GM18873 (cell line): ENCODE results near the gene WDCP.
"Not testable (repeated sequence)": the region's sequence is repeated elsewhere in the genome, so short reads cannot be mapped to it uniquely, and the experiment has no call there.

ENCODE experiments used
- ATAC-seq: cut with Tn5 transposase; IDR thresholded peaks from one replicate; pipeline ENCODE4 v1.9.1; 2021; ENCODE audit warnings: mild to moderate bottlenecking, moderate library complexity, moderate number of reproducible peaks; ENCODE audit not compliant: unreplicated experiment, low FRiP score

Gene WDCP

GRCh38 chr2:24046930-24047702 lies at the start of gene WDCP:
TSS of gene WDCP (minus strand) at chr2:24047391. CDS start at chr2:24039494, 7,897 bp downstream.
- ATAC-seq, result peak; percentile 99

DNA sequence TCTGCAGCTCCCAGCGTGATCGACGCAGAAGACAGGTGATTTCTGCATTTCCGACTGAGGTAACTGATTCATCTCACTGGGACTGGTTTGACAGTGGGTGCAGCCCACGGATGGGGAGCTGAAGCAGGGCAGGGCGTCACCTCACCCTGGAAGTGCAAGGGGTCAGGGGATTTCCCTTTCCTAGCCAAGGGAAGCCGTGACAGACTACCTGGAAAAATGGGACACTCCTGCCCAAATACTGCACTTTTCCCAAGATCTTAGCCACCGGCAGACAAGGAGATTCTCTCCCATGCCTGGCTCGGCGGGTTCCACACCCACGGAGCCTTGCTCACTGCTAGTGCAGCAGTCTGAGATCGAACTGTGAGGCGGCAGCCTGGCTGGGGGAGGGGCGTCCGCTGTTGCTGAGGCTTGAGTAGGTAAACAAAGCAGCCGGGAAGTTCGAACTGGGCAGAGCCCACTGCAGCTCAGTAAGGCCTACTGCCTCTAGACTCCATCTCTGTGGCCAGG lies 48.0 kb upstream of the WDCP start:
- not testable (repeated sequence) for ATAC-seq

DNA sequence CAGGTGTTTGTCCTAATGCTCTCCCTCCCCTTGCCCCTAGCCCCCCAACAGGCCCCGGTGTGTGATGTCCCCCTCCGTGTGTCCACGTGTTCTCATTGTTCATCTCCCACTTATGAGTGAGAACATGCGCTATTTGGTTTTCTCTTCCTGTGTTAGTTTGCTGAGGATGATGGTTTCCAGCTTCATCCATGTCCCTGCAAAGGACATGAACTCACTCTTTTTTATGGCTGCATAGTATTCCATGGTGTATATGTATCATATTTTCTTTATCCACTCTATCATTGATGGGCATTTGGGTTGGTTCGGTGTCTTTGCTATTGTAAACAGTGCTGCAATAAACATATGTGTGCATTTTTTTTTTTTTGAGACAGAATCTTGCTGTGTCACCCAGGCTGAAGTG lies 46.1 kb upstream of the WDCP start:
- not testable (repeated sequence) for ATAC-seq

DNA sequence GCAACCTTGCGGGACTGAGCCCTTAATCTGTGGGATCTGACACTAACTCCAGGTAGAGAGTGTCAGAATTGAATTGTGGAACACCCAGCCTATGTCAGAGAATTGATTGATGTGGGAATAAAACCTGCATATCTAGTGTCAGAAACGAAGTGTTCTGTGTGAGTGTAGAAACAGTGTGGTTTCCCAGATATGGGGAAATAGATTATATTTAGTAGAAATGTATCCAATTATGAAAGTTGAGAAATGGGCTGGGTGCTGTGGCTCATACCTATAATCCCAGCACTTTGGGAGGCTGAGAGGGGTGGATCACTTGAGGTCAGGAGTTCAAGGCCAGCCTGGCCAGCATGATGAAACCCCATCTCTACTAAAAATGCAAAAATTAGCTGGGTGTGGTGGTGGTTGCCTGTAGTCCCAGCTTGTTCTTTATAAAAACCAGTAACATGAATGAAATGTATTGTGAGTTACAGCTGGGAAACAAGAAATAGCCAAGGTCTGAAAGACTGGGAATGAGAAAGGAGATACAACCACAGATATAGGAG lies 41.7 kb upstream of the WDCP start:
- ATAC-seq, result no peak

GRCh38 chr2:24087032-24087431 lies 39.8 kb upstream of the WDCP start:
- no peak for ATAC-seq

DNA sequence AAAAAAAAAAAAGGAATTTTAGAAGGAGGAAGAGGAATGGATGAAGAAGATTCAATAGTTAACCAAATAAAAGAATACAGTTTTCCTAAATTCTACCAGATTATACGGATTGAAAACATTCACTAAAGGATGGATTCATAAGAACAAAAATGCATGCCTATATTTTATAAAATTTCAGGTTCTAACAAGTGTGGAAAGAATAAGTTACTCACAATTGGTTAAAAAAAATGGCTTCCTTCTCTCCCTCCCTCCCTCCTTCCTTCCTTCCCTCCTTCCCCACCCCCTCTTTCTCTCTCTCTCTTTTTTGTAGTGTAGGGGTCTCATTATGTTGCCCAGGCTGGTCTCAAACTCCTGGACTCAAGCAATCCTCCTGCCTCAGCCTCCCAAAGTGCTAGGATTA lies 39.0 kb upstream of the WDCP start:
- ATAC-seq, result no peak

DNA sequence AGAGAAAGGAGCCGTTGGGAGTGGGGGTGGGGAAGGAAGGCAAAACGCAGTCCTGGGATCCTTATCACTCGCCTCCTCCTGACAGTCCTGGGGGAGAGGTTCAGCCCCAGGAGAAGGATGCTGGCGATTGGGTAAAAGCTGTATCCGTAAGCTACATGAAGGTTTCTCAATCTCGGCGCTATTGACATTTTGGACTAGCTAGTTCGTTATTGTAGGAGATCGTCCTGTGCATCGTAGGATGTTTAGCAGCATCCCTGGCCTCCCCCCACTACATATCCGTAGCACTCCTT lies 38.0 kb upstream of the WDCP start:
- no peak for ATAC-seq

DNA sequence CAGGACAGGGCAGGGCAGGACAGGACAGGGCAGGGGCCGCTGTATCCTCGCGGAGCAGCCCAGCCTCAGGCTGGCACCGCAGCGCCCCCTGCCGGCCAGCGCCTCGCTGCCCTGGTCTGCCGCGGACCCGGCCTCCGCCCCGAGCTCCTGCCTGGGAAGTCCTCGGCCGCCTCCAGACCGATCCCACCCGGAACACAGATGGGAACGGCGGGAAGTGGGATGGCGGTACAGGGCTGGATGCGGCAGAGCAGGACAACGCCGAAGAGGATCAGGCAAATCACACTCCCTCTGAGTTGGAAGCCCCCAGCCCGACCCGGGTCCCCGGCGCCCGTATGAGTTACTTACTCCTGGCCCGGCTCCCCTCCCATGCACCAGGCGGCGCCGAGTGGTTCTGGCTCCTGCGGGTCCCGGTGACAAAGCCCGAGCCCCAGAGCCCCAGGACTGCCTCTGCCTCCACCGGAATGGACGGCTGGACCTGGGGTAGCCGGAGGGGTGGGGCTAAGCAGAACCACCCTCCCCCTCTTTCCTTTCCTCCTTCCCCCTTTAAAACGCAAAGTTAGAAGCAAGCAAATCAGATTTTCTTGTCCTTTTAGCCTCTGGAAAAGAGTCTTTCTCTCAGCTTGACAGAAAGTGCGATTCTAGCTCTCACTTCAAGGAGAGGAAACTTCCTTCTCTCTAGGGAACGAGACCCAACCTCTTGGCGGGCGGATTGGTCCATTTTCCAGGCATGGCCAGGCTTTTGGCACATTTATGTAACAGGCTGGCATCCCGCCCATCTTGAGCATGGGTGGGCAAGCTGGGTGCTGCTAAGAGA lies 37.4 kb upstream of the WDCP start, which contains the start of gene TP53I3:
Gene TP53I3, minus strand, starts transcription at position 449 of the 814 bp plus-strand sequence. CDS start 508 bp downstream, outside the sequence.
- ATAC-seq, result peak; percentile 54

- ATAC-seq, result peak; percentile 77
Measured at GRCh38 chr2:24083567-24084385, 36.6 kb upstream of the WDCP start.

DNA sequence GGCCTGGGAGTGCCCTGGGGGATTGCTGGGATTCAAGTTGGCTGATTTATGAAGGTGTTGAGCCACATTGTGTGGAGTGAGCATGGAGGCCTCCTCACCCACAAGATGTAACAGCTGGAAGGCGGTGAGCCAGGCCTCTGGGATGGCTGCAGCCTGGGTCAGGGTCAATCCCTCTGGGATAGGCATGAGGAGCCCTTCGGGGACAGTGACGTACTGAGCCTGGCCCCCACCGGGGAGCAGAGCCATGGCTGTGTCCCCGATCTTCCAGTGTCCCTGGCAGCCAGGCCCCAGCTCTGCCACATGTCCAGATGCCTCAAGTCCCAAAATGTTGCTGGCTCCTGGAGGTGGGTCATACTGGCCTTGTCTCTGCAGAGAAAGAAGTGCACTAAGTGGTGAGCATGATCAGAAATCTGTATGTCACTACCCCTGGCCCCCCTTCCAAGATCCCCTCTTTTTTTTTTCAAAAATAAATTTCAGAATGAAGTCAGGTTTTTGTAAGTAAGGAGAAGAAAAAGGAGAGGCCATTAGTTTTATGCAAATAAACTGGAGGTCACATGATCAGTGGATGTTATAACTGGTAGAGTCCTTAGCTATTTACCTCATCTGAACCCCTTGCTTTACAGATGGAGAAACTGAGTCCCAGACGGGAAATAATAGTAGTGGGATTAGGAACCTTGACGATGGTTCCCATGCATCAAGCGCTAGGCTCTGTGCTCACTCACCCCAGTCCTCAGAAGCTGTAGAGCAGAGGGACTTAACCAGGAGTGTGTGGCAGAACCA lies 35.8 kb upstream of the WDCP start:
- no peak for ATAC-seq

DNA sequence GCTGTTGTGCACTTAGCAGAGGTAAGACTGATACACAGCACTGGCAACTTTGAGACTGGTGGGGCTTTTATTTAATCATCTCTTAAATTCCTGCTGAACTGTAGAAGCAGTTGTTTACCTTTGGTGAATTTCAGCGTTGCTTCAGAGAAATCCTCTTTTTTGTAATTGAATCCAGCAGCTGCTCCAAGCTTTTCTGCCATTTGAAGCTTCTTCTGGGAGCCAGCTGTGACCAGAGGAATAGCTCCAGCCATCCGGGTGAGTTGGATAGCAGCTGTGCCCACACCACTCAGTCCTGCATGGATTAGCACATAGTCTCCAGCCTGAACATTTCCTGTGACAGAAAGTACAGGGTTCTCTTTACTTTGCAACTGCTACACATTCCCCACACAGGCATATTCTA lies 33.5 kb upstream of the WDCP start:
- ATAC-seq, result no peak

- no peak for ATAC-seq
Measured at GRCh38 chr2:24077879-24078278, 30.7 kb upstream of the WDCP start.

DNA sequence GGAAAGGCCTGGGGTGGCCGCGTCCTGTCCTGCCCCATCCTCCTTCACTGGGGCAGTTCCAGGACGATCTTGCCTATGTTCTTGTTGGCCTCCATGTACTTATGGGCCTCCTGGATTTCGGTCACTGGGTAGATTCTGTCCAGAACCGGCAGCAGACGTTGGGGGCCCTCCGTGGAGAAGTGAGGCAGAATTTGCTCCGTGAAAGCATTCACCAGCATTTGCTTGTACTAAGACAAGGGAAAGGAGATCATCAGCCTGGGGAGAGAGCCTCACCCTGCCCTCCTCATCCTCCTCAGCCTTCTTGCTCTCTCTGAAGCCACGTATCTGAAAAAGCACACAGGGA lies 30.3 kb upstream of the WDCP start:
- ATAC-seq, result no peak

DNA sequence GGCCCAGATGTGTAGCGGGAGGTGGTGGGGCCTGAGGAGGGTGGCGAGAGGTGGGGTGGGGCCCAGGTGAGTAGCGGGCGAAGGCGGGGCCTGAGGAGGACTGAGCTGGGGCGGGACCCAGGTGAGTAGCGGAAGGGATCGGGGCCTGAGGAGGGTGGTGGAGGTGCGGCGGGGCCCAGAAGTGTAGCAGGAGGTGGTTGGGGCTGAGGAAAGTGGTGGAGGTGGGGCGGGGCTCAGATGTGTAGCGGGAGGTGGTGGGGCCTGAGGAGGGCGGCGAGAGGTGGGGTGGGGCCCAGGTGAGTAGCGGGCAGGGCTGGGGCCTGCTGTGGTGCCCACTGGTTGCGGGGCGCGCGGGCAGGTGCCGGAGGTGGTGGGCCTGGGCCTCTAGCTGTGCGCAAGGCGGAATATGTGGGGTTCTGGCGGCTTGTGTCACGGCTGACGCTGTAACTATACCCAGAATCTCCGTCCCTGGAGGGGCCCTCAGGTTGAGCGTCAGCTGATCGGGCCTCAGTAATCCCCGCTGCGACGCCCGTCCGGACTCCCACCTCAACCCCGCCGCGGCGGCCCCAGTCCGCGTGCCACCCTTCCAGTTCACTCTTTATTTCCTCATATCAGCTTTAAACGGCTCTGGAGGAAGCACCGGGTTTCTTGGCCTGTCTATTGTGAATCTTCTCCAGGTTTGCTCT lies 29.8 kb upstream of the WDCP start:
- no peak for ATAC-seq

DNA sequence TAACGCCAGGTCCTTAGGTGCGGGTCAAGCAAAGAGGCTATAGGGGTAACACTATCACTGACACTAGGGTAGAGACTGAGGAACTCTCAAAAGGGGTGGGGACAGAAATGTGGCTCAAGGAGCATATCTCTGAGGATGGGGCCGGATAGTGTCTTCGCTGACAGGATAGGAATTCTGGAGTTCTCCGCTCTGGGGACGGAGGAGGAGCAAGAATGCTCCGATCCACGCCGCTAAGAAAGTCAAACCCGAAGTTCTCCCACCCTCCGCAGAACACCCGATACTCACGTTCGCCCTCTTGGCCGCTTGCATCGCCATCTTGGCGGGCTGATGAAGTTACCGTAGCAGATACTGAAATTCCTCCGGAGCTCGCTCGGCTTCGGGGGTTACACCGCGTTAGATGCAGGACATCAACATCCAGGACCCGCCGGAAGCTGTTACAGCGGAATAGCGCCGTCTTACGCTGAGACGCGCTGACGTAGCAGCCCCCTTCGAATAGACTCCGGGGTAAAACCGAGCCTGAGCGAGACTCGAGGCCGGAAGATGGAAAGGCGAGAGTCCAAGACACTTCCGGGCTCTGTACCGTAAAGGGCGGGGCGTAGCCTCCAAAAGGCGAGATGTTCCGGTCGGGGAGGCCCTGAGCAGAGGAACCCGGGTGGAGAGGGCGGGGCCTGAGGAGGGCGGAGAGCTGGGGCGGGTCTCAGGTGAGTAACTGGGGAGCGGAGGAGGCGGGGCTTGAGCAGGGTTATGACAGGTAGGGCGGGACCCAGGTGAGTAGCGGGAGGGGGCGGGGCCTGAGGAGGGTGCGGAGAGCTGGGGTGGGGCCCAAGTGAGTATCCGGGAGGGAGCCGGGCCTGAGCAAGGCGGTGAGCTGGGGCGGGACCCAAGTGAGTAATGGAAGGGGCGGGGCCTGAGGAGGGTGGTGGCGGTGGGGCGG lies 29.0 kb upstream of the WDCP start, which contains the start of gene SF3B6:
Gene SF3B6, minus strand, starts transcription at position 412 of the 934 bp plus-strand sequence. Its CDS starts 97 bp downstream, at position 315.
- ATAC-seq, result peak; percentile 92

GRCh38 chr2:24075259-24075658 lies 28.1 kb upstream of the WDCP start:
- ATAC-seq, result no peak

DNA sequence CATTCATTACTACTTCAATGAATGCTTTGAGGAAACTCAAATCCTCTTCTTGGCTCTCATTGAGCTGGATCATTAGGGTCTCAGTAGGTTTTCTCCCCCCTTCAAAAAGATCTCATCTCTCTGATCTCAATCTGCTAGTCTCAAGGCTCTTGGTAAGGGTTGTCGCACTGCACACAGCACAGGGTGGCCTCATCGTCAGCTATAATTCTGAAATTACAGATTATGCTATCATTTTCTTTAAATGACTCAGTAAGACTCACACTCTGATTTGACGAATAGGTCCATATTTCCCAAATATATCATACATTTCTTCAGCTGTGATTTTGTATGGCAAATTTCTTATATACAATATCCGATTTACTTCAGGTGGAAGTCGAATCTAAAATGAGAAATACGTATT lies 26.6 kb upstream of the WDCP start:
- ATAC-seq, result no peak

DNA sequence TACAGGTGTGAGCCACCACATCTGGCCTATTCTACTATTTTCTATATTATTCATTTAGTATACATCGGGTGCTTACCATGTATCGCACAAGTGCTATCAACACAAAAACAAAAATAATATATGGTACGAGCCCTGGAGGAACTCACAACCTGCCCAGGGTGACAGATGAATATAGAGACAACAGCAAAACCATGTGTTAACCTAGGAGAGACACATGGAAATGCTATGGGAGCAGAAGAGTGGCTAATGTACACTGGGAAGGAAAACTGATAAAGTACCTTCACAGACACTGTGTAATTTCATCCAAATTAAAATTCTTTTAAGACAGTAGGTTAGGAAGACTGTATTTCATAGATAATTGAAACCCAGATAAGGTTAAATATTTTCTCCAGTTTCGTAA lies 25.1 kb upstream of the WDCP start:
- no peak for ATAC-seq
